H1 (cell line): ENCODE data around the gene FAM149A.

Experiments
- RAD21 ChIP-seq, 2 experiments: IDR thresholded peaks in 1 of 2; conservative IDR thresholded peaks in 1 of 2; 2 replicates each; pipeline ENCODE4 v1.6.1; 2011; ENCODE audit warnings: low read depth in 2 of 2, low read length in 2 of 2, improper control_type of control experiment in 1 of 2, inconsistent platforms in 1 of 2, mild to moderate bottlenecking in 1 of 2, moderate library complexity in 1 of 2
- TF ChIP-seq, protein P1 (sequence below): IDR thresholded peaks from 2 replicates; pipeline ENCODE4 v1.6.1; 2011; ENCODE audit warnings: low read depth, mild to moderate bottlenecking, low read length; ENCODE audit not compliant: insufficient read depth

GRCh38 chr4:186150926-186151325 lies 46.4 kb downstream of the FAM149A start:
- TF ChIP-seq, protein P1, sequence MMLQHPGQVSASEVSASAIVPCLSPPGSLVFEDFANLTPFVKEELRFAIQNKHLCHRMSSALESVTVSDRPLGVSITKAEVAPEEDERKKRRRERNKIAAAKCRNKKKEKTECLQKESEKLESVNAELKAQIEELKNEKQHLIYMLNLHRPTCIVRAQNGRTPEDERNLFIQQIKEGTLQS, result no peak
- TF ChIP-seq RAD21 (IDR thresholded peaks at IDR 0.05 in 1 of 2, conservative IDR thresholded peaks at IDR 0.05 in 1 of 2; ENCODE audit: low read depth in 2 of 2, low read length in 2 of 2), result no peak
